SU-DHL-6 (cell line): ENCODE measurements around the gene NTF3.

ENCODE experiments used
- EZH2phosphoT487 ChIP-seq: fragments of 200-600 bp; sonication (generic), shearing (Covaris generic); conservative IDR thresholded peaks from 2 replicates; pipeline ENCODE4 v1.6.1; 2018; ENCODE audit warnings: mild to moderate bottlenecking, antibody characterized with exemption, low read length, moderate library complexity, mixed read lengths
- TF ChIP-seq, protein P1 (sequence below): fragments of 200-600 bp; sonication (generic); IDR thresholded peaks from one replicate; pipeline ENCODE4 v1.5.1; 2017; ENCODE audit warnings: antibody characterized with exemption, mild to moderate bottlenecking, low read length, moderate library complexity; ENCODE audit not compliant: insufficient read depth, poor library complexity, severe bottlenecking

- TF ChIP-seq, protein P1, sequence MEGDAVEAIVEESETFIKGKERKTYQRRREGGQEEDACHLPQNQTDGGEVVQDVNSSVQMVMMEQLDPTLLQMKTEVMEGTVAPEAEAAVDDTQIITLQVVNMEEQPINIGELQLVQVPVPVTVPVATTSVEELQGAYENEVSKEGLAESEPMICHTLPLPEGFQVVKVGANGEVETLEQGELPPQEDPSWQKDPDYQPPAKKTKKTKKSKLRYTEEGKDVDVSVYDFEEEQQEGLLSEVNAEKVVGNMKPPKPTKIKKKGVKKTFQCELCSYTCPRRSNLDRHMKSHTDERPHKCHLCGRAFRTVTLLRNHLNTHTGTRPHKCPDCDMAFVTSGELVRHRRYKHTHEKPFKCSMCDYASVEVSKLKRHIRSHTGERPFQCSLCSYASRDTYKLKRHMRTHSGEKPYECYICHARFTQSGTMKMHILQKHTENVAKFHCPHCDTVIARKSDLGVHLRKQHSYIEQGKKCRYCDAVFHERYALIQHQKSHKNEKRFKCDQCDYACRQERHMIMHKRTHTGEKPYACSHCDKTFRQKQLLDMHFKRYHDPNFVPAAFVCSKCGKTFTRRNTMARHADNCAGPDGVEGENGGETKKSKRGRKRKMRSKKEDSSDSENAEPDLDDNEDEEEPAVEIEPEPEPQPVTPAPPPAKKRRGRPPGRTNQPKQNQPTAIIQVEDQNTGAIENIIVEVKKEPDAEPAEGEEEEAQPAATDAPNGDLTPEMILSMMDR, result no peak
- no peak for TF ChIP-seq EZH2phosphoT487
Observed at GRCh38 chr12:5478081-5478706, 46.3 kb downstream of the NTF3 start.
